Mucosa of descending colon (tissue), 3 donors: Measurements from ENCODE around the gene DMKN. TPM values are rescaled to one million over a fixed set of nuclear protein-coding genes. Genes with fewer than 3 reads are reported as not detected.

ENCODE experiments used
- ATAC-seq: fragments of 200-7000 bp; cut with Tn5 transposase; one replicate; pipeline ENCODE4 v1.9.1; 2020; ENCODE audit warnings: mild to moderate bottlenecking, moderate library complexity
- DNase-seq, 3 donors: peaks; one replicate each; pipeline ENCODE4 v3.0.0-alpha.2; 2020
- H3K36me3 ChIP-seq: fragments of 200-600 bp; one replicate; pipeline ENCODE4 v1.8.0; 2021; ENCODE audit warnings: low read depth, mild to moderate bottlenecking
- H3K4me1 ChIP-seq: fragments of 200-600 bp; one replicate; pipeline ENCODE4 v1.8.0; 2021; ENCODE audit warnings: low read depth, mild to moderate bottlenecking
- H3K4me3 ChIP-seq: fragments of 200-600 bp; one replicate; pipeline ENCODE4 v1.8.0; 2021; ENCODE audit warnings: mild to moderate bottlenecking
- H3K9me3 ChIP-seq: fragments of 200-600 bp; one replicate; pipeline ENCODE4 v1.8.0; 2021; ENCODE audit warnings: mild to moderate bottlenecking
- intact Hi-C, 2 donors: fragments of 100-400 bp; cut with DNase I in 1 of 2; cut with micrococcal nuclease in 1 of 2; formaldehyde crosslinking; loops; one replicate each; pipeline versions ENCODE4 v1.11.0 to v1.11.1; 2022; cut with DNase I, micrococcal nuclease
- total RNA-seq, 3 donors: library from RNA; stranded (reverse); fragmentation: NEBNext Ultra II Directional in 2 of 3; extraction: Animal tissue kit (Norgen Biotek cat#: 25700) in 2 of 3; gene quantifications; one replicate each; pipeline versions ENCODE4 v1.2.1 to v1.2.4, GENCODE V29; 2021 to 2023
- TF ChIP-seq, protein P1 (sequence below): fragments of 200-600 bp; IDR thresholded peaks from one replicate; pipeline ENCODE4 v1.8.0; 2022; ENCODE audit warnings: antibody characterized with exemption, mild to moderate bottlenecking
- donor health status: DM: no; HTN: no; CAD: no; lungs with moderate emphysema.
- donor health status: DM: no; HTN: no; CAD: no.
- donor health status: DM: no; HTN: yes; CAD: no.

The DMKN gene
- total RNA-seq, 3 donors from 2014 or later = 8.2 to 14.3 (median 10.7) TPM

DNA sequence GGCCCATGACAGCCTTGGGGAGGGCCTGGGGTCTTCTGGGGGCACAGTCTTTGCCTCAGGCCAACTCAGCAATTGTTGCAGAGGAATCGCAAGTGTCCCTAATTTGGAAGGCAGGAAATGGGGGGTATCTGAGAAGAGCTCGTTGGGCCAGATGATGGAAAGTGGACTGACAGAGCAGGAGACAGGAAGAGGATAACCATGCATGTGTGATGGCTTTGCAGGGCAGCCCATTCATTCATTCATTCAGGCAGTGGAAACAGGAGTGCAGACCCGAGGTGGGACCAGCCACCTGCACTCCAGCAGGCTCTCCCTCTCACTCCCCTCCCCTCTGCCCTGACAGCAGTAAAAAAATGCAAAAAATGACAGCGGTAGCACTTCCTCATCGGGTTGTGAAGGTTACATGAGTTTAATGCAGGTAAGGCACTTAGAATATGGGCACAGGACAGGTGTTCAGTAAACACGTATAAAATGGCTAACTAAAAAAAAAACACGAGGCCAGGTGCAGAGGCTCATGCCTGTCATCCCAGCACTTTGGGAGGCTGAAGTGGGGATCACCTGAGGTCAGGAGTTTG is 27.0 kb upstream of the DMKN start:
- H3K9me3 ChIP-seq = no peaks in the 10 kb centered on the region
- intact Hi-C loops = no loop called here

DNA sequence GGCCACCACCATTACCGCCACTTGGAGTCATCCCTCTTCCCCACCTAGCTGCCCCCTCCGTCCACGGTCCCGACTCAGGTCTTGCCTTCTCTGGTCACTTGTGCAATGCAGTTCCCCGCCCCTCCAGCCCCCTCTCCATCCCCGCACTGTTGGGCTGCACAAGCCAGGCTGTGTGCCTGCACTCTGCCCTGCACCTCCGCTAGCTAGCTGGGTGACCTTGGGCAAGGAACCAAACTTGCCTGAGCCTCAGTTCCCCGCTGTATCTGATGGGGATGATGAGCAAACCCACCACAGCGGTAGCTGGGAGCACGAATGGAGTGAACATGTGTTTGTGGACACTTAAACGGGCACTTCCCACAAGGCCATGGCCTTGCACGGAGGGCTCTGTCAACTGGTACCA is 26.4 kb upstream of the DMKN start:
- TF ChIP-seq, protein P1, sequence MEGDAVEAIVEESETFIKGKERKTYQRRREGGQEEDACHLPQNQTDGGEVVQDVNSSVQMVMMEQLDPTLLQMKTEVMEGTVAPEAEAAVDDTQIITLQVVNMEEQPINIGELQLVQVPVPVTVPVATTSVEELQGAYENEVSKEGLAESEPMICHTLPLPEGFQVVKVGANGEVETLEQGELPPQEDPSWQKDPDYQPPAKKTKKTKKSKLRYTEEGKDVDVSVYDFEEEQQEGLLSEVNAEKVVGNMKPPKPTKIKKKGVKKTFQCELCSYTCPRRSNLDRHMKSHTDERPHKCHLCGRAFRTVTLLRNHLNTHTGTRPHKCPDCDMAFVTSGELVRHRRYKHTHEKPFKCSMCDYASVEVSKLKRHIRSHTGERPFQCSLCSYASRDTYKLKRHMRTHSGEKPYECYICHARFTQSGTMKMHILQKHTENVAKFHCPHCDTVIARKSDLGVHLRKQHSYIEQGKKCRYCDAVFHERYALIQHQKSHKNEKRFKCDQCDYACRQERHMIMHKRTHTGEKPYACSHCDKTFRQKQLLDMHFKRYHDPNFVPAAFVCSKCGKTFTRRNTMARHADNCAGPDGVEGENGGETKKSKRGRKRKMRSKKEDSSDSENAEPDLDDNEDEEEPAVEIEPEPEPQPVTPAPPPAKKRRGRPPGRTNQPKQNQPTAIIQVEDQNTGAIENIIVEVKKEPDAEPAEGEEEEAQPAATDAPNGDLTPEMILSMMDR = no peak
- Histone ChIP-seq H3K36me3 (no peaks in the 10 kb centered on the region), H3K9me3 (no peaks in the 10 kb centered on the region), H3K4me1 (no peaks in the 10 kb centered on the region), H3K4me3 (no peak overlapping the region)
- ATAC-seq (no peak), DNase-seq (no peak)
- intact Hi-C loops = no loop called here

More for the DNA sequence above, 27.0 kb upstream of the DMKN start:
- DNase-seq = no peak
- no peaks in the 10 kb centered on the region for H3K36me3 ChIP-seq
- TF ChIP-seq, protein P1 = no peak
- H3K4me3 ChIP-seq = no peak overlapping the region
- no peaks in the 10 kb centered on the region for H3K4me1 ChIP-seq
- no peak for ATAC-seq

DNA sequence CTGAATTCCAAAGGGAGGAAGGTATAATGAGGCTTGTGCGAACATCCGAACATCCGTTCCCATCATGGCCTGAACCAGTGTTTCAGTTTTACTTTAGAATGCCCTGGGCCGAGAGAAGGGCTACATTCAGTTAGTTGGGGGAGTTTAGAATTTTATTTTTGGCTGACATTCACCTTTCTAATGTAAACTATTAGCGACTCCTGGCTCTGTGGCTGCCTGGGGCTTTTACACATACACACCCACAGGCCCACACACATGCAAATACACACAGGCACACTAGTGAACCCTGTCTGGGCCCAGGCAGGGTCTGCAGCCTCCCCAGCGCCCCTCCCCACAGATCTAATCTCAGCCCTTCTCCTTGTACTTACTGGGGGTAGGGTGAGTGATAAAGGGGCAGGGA is 25.9 kb upstream of the DMKN start:
- Histone ChIP-seq H3K36me3 (no peaks in the 10 kb centered on the region), H3K4me3 (no peak overlapping the region), H3K9me3 (no peaks in the 10 kb centered on the region), H3K4me1 (no peaks in the 10 kb centered on the region)
- no peak for ATAC-seq
- TF ChIP-seq, protein P1 = no peak
- intact Hi-C loops = no loop called here
- DNase-seq = no peak

DNA sequence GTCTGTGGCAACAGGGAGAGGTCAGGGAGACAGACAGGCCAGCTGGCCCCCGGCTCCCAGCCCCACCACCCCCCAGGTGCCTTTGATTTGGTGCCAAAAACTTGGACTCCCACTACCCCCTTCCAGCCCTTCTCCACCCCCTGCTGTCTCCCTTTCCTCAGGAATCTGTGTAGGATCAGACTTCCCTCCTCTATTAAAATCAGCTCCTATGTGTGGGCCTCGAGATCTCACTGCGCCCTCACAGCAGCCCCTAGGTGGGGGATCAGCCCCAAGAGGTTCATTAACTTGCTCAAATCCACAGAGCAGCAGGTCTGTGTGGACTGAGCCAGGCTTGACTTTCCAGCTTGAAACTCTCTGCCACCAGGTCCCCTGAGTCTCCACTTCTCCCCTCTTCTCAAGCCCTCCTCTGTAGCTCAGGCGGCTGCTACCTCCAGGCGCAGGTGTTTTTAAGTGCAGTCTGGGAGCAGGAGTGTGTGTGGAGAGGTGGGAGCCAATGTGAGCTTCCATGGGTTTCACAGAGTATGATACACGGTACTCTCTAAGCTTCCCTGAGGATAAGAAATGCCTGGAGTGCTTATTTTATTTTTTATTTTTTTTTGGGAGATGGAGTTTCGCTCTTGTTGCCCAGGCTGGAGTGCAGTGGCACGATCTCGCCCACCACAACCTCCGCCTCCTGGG is 21.5 kb upstream of the DMKN start:
- no peak overlapping the region for H3K4me3 ChIP-seq
- intact Hi-C loops = no loop called here
- DNase-seq = no peak
- H3K4me1 ChIP-seq = peaks cover 3% of the 10 kb centered on the region
- no peaks in the 10 kb centered on the region for H3K36me3 ChIP-seq
- TF ChIP-seq, protein P1 = no peak
- no peaks in the 10 kb centered on the region for H3K9me3 ChIP-seq
- ATAC-seq = no peak

DNA sequence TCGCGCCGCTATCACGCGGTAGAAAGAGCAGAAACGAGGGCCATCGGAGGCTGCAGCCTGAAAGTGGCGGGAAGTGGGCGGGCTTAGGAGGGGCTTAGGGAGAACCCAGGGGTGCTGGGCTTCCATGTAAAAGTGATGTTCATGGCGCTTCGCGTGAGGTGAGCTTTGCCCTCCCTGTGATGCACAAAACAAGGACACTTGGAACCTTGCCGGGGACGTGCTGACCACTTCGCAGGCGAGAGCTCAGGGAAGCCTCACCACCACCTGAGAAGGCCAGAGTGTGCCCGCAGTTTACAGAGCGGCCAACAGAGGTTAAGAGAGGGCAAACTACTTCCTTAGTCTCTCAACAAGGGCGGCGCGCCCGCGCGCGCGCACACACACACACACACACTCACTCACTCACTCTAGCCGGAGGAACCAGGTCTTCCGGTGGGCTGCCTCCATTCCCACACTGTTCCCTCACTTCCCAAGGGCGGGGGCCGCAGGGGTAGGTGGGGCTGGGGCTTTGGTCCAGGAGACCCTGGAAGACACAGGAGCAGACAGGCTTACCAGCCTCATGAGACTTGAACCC is 20.5 kb upstream of the DMKN start:
- Histone ChIP-seq H3K4me1 (peaks cover 3% of the 10 kb centered on the region), H3K36me3 (no peaks in the 10 kb centered on the region), H3K9me3 (no peaks in the 10 kb centered on the region), H3K4me3 (no peak overlapping the region)
- TF ChIP-seq, protein P1 = no peak
- DNase-seq (peak; percentile 55 to 73 (median 66)), ATAC-seq (peak; percentile 78)
- intact Hi-C loops = no loop called here
